Ishikawa (cell line): Measurements from ENCODE around the gene SCN3B.

ENCODE experiments used
- CEBPB ChIP-seq: IDR thresholded peaks from 2 replicates; pipeline ENCODE4 v1.6.1; 2012
- CREB1 ChIP-seq: IDR thresholded peaks from 2 replicates; pipeline ENCODE4 v1.6.1; 2012; ENCODE audit warnings: low read depth
- EGR1 ChIP-seq: IDR thresholded peaks from 2 replicates; pipeline ENCODE4 v1.6.1; 2012
- EP300 ChIP-seq: IDR thresholded peaks from 2 replicates; pipeline ENCODE4 v1.6.1; 2012; ENCODE audit warnings: borderline replicate concordance
- FOXM1 ChIP-seq: IDR thresholded peaks from 2 replicates; pipeline ENCODE4 v1.6.1; 2012; ENCODE audit warnings: low read depth, borderline replicate concordance
- MAX ChIP-seq: IDR thresholded peaks from 2 replicates; pipeline ENCODE4 v1.6.1; 2012
- NFIC ChIP-seq: IDR thresholded peaks from 2 replicates; pipeline ENCODE4 v1.6.1; 2012
- RAD21 ChIP-seq: IDR thresholded peaks from 2 replicates; pipeline ENCODE4 v1.6.1; 2012; ENCODE audit warnings: low read depth
- TAF1 ChIP-seq: IDR thresholded peaks from 2 replicates; pipeline ENCODE4 v1.6.1; 2012; ENCODE audit warnings: low read depth, mild to moderate bottlenecking
- TCF12 ChIP-seq: IDR thresholded peaks from 2 replicates; pipeline ENCODE4 v1.6.1; 2012; ENCODE audit warnings: low read depth
- TEAD4 ChIP-seq: IDR thresholded peaks from 2 replicates; pipeline ENCODE4 v1.6.1; 2012
- USF1 ChIP-seq: IDR thresholded peaks from 2 replicates; pipeline ENCODE4 v1.6.1; 2012
- YY1 ChIP-seq: IDR thresholded peaks from 2 replicates; pipeline ENCODE4 v1.6.1; 2012; ENCODE audit warnings: low read depth
- ZBTB7A ChIP-seq: IDR thresholded peaks from 2 replicates; pipeline ENCODE4 v1.6.1; 2012; ENCODE audit warnings: low read depth
- TF ChIP-seq, protein P1 (sequence below): IDR thresholded peaks from 2 replicates; pipeline ENCODE4 v1.6.1; 2012; ENCODE audit warnings: low read depth, mild to moderate bottlenecking

SCN3B gene

GRCh38 chr11:123584737-123585136 is 69.7 kb downstream of the SCN3B start:
- TF ChIP-seq USF1: no peak
- no peak for TF ChIP-seq NFIC
- no peak for TF ChIP-seq CREB1
- TF ChIP-seq ZBTB7A: no peak
- TF ChIP-seq, protein P1, sequence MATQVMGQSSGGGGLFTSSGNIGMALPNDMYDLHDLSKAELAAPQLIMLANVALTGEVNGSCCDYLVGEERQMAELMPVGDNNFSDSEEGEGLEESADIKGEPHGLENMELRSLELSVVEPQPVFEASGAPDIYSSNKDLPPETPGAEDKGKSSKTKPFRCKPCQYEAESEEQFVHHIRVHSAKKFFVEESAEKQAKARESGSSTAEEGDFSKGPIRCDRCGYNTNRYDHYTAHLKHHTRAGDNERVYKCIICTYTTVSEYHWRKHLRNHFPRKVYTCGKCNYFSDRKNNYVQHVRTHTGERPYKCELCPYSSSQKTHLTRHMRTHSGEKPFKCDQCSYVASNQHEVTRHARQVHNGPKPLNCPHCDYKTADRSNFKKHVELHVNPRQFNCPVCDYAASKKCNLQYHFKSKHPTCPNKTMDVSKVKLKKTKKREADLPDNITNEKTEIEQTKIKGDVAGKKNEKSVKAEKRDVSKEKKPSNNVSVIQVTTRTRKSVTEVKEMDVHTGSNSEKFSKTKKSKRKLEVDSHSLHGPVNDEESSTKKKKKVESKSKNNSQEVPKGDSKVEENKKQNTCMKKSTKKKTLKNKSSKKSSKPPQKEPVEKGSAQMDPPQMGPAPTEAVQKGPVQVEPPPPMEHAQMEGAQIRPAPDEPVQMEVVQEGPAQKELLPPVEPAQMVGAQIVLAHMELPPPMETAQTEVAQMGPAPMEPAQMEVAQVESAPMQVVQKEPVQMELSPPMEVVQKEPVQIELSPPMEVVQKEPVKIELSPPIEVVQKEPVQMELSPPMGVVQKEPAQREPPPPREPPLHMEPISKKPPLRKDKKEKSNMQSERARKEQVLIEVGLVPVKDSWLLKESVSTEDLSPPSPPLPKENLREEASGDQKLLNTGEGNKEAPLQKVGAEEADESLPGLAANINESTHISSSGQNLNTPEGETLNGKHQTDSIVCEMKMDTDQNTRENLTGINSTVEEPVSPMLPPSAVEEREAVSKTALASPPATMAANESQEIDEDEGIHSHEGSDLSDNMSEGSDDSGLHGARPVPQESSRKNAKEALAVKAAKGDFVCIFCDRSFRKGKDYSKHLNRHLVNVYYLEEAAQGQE: no peak
- no peak for TF ChIP-seq TEAD4
- TF ChIP-seq YY1: no peak

GRCh38 chr11:123584186-123584585 is 70.2 kb downstream of the SCN3B start:
- TF ChIP-seq TEAD4: no peak
- TF ChIP-seq TAF1: no peak
- TF ChIP-seq, protein P1: no peak
- TF ChIP-seq USF1: no peak

DNA sequence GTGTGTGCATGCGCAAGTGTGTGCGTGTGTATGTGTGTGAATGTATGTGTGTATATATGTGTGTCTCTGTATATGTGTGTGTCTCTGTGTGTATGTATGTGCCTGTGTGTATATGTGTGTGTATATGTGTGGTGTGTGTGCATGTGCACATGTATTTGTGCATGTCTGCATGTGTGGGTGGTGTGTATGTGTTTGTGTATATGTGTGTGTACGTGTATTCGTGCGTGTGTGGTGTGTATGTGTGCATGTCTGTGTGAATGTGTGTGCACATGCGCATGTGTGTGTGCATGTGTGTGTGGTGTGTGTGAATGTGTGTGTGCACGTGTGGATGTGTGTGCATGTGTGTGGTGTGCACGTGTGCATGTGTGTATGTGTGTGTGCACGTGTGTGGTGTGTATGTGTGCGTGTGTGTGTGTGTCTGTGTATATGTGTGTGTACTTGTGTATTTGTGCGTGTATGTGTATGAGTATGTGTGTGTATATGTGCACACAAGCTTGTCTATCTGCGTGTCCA is 71.4 kb downstream of the SCN3B start:
- TF ChIP-seq TEAD4 (no peak), NFIC (no peak), EP300 (no peak), EGR1 (no peak), CEBPB (no peak), TCF12 (no peak), TAF1 (no peak), CREB1 (no peak), ZBTB7A (no peak)
- TF ChIP-seq, protein P1: no peak

- TF ChIP-seq MAX (no peak), EP300 (no peak), EGR1 (no peak), USF1 (no peak), TCF12 (no peak), NFIC (no peak), RAD21 (no peak), CREB1 (no peak), FOXM1 (no peak)
- TF ChIP-seq, protein P1: no peak
Observed at GRCh38 chr11:123581651-123582399, 72.6 kb downstream of the SCN3B start.
